Measurements from ENCODE around the gene SLC20A1.
"Not testable (repeated sequence)": the region's sequence is repeated elsewhere in the genome, so short reads cannot be mapped to it uniquely, and the experiment has no call there.

SLC20A1 gene

GRCh38 chr2:112648081-112648480 is 2.3 kb downstream of the SLC20A1 start:
- DNase-seq: no peak

DNA sequence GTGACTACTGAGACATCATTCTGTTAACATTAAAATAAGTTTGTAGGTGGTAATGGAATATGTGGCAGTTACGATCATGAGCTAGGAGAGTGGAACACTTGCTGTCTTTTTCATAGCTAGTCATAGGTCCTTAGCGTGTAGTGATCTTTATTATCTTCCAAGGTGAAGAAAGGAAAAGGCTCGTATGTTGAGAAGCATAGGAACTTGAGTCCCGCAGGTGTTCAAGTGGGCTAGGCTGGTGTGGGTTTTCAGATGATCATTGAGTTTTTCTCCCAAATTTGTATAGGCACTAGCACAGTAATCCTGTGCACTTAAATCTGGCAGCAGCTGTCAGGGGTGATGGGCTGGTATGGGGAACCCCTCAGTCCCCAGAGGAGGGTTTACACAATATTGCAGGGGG is 10.9 kb downstream of the SLC20A1 start:
- no peak for DNase-seq

DNA sequence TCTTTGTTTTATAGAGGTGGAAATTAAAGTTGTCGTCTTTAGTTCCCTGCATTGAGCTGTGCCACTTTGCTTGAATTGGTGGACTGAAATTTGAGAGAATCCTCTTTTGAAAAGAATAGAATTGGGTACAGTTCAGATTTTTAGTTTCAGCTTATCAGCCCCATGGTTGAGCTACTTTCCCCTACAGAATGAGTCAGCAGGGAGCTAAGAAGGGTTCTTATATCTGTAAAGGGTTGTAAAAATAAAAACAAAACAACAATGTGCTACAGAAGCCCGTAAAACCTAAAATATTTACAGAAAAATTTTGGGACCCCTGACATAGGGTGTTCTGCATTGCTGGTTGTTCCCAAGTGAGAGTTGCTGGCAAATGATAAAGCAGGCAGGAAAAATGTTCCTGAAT is 12.6 kb downstream of the SLC20A1 start:
- DNase-seq: no peak

DNA sequence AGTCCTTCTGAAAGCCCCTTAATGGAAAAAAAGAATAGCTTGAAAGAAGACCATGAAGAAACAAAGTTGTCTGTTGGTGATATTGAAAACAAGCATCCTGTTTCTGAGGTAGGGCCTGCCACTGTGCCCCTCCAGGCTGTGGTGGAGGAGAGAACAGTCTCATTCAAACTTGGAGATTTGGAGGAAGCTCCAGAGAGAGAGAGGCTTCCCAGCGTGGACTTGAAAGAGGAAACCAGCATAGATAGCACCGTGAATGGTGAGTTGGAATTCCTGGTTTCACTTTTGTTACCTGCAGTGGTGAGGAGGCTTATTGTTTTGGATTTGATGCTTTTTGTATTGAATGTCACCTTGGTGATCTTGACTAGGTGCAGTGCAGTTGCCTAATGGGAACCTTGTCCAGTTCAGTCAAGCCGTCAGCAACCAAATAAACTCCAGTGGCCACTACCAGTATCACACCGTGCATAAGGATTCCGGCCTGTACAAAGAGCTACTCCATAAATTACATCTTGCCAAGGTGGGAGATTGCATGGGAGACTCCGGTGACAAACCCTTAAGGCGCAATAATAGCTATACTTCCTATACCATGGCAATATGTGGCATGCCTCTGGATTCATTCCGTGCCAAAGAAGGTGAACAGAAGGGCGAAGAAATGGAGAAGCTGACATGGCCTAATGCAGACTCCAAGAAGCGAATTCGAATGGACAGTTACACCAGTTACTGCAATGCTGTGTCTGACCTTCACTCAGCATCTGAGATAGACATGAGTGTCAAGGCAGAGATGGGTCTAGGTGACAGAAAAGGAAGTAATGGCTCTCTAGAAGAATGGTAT is 13.3 kb downstream of the SLC20A1 start:
- DNase-seq: no peak

- no peak for DNase-seq
These were observed 14.4 kb downstream of the SLC20A1 start for GRCh38 chr2:112660138-112660537.

DNA sequence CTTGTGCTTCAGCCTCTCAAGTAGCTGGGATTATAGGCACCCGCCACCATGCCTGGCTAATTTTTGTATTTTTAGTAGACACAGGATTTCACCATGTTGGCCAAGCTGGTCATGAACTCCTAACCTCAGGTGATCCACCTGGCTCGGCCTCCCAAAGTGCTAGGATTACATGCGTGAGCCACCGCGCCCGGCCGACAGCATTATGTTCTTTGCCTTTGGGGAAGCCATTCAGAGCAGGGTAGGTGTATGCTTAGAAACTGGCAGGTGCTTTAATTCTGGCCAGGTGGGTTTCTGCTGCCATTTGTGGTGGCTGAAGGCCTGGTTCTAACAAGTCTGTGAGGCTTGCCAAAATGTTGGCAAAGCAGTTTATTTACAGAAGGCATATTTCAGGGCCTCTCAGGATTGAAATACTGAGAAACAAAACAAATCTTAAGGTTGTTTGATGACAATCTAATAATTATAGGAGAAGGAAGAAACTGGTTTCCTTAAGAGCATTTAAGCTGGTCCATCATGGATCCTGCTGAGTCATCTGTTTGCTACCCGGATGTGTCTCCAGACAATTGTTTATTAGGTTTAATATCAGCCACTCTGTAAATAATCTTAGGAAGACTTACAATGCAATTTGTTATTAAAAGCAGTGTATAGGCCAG is 16.0 kb downstream of the SLC20A1 start:
- DNase-seq: no peak

- no peak for DNase-seq
These were observed 17.0 kb downstream of the SLC20A1 start for GRCh38 chr2:112662704-112663103.

- no peak for DNase-seq
These were observed 18.9 kb downstream of the SLC20A1 start for GRCh38 chr2:112664689-112665088.

GRCh38 chr2:112665113-112665780 is 19.5 kb downstream of the SLC20A1 start:
- no peak for DNase-seq

GRCh38 chr2:112666761-112667122 is 21.0 kb downstream of the SLC20A1 start:
- no peak for DNase-seq

- DNase-seq: not testable (repeated sequence)
These were observed 21.8 kb downstream of the SLC20A1 start for GRCh38 chr2:112667540-112667939.

- DNase-seq: no peak
These were observed 23.9 kb downstream of the SLC20A1 start for GRCh38 chr2:112669667-112670066.

- DNase-seq: no peak
These were observed 24.7 kb downstream of the SLC20A1 start for GRCh38 chr2:112670252-112671022.

- DNase-seq: no peak
These were observed 26.1 kb downstream of the SLC20A1 start for GRCh38 chr2:112671801-112672200.

DNA sequence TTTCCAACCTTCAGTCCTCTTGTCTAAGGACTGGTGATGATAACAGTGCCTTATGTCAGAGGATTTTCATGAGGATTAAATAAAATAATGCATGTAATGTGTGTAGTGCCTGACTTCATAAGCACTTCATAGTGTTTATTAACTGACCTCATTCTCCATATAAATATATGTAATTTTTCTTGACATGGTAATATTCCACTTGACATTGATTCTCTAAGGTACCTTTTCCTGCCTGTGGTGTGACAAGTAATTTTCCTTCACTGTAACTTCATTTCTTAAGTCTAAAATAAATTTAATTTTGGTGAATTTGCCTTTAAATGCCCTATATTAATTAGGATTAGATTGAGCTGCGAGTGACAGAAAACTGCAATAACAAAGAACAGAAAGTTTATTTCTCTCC is 27.3 kb downstream of the SLC20A1 start:
- no peak for DNase-seq

DNA sequence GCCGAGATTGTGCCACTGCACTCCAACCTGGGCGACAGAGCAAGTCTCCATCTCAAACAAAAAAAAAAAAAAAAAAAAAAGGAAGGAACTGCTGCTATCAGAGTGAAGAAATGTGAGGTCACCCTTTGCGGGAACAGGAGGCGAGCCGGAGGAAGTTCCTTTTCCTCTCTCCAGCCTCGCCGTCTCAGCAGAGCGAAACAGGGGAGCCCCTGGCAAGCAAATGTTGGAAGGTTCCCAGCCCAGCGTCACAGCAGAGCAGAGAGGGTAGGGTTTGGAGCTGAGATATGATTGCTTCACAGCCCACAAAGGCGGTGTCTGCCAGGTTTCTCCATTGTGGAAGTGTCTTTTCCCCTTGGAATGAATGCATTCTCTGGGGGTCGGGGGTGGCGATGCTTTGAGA is 28.5 kb downstream of the SLC20A1 start:
- DNase-seq: no peak

GRCh38 chr2:112679484-112679883 is 33.7 kb downstream of the SLC20A1 start:
- no peak for DNase-seq

- no peak for DNase-seq
These were observed 34.9 kb downstream of the SLC20A1 start for GRCh38 chr2:112680666-112681101.

GRCh38 chr2:112682101-112682500 is 36.4 kb downstream of the SLC20A1 start:
- no peak for DNase-seq

DNA sequence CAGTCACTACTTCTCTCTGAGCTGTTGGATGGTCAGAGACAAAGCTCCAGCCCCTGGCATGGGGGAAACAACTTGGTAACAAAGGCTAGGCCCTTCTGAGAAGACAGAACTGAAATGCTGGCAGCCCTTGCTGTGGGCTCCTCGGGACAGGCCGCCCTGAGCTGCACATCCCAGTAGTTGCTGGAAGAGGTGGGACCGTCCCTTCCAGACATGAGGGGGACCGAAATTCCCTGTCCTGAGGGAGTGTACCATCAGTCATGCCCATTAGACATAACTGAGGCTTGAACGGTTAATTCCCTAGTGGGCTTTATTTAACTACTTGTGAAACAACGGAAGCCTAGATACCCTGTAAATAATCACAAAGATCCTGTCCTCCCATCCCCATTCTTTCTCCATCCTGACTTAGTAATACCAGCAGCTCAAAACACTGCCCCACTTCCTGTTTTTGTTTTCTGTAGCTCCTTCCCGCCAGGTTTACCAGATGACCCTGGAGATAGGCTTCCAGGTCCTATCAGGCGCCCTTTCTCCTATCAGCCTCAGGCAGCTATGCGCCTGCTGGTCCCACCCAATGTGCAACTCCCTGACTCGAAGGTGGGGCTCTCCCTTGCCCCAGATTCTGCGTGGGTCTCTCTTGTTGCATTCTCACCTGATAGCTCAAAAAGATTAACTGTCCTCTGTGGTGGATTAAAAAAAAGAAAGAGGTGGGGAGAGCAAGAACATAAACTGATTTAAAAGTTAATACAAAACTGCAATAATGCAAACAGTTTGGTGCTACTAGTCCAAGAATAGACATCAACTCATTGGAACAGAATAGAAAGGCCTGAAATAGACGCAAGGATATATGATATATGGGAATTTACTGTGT is 38.0 kb downstream of the SLC20A1 start:
- DNase-seq: no peak

DNA sequence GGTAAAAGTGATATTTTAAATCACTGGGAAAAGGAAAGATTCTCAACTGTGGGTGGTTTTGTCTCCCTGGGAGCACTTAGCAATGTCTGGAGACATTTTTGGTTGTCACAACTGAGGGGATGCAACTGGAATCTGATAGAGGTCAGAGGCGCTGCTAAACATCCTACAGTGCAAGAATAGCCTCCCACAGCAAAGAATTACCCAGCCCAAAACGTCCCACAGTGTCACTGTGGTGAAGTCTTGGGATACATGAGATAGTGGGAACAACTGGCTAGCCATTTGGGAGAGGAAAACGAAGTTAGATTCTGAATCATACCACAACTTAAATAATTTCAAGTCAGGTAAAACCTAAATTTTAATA is 38.7 kb downstream of the SLC20A1 start:
- no peak for DNase-seq

GRCh38 chr2:112685271-112685884 is 39.6 kb downstream of the SLC20A1 start:
- DNase-seq: no peak
